Keratinocyte (primary cell): Measurements from ENCODE around the gene CERKL. TPM values are rescaled to one million over a fixed set of nuclear protein-coding genes. Genes with fewer than 3 reads are reported as not detected.

ENCODE experiments used
- DNase-seq: peaks from one replicate; pipeline ENCODE4 v3.0.0-alpha.2; 2011; ENCODE audit warnings: low read depth, missing footprints, low spot score
- FAIRE-seq: peaks from 2 replicates; lab custom pipeline; 2011; peaks lifted over from hg19 to GRCh38; lab: Jason Lieb, UNC
- H2AFZ ChIP-seq: 2 replicates; pipeline ENCODE4 v1.6.0; 2012; ENCODE audit warnings: low read length, control low read depth, inconsistent platforms; ENCODE audit not compliant: control insufficient read depth
- H3K27ac ChIP-seq: 2 replicates; pipeline ENCODE4 v1.5.1; 2011; ENCODE audit warnings: low read length; ENCODE audit not compliant: control insufficient read depth, insufficient read depth
- H3K27me3 ChIP-seq: 3 replicates; pipeline ENCODE4 v1.6.0; 2011; ENCODE audit warnings: low read length; ENCODE audit not compliant: control insufficient read depth, insufficient read depth; ENCODE audit errors: extremely low read depth
- H3K36me3 ChIP-seq, 2 experiments: 2 replicates in 1 of 2; 3 replicates in 1 of 2; pipeline ENCODE4 v1.5.1; 2011; ENCODE audit warnings: low read length in 2 of 2, mild to moderate bottlenecking in 1 of 2; ENCODE audit not compliant: control insufficient read depth in 2 of 2, insufficient read depth in 2 of 2; ENCODE audit errors: extremely low read depth in 1 of 2
- H3K4me1 ChIP-seq: 3 replicates; pipeline ENCODE4 v1.5.1; 2011; ENCODE audit warnings: low read length; ENCODE audit not compliant: control insufficient read depth, insufficient read depth; ENCODE audit errors: extremely low read depth
- H3K4me2 ChIP-seq: 3 replicates; pipeline ENCODE4 v1.6.0; 2011; ENCODE audit warnings: low read depth, low read length; ENCODE audit not compliant: control insufficient read depth, insufficient read depth; ENCODE audit errors: extremely low read depth
- H3K4me3 ChIP-seq, 3 experiments: fragments of 200-600 bp in 1 of 3; sonication (generic) in 1 of 3; 2 replicates in 2 of 3; 3 replicates in 1 of 3; pipeline ENCODE4 v1.5.1; 2011 to 2016; ENCODE audit warnings: low read length in 3 of 3, mild to moderate bottlenecking in 3 of 3, control low read depth in 2 of 3, inconsistent platforms in 1 of 3, low read depth in 1 of 3, mixed read lengths in 1 of 3, mixed run types in 1 of 3, moderate library complexity in 1 of 3; ENCODE audit not compliant: control insufficient read depth in 2 of 3, insufficient read depth in 2 of 3; ENCODE audit errors: extremely low read depth in 1 of 3
- H3K79me2 ChIP-seq: 2 replicates; pipeline ENCODE4 v1.6.0; 2012; ENCODE audit warnings: low read length; ENCODE audit not compliant: control insufficient read depth, insufficient read depth
- H3K9ac ChIP-seq: 3 replicates; pipeline ENCODE4 v1.6.0; 2011; ENCODE audit warnings: low read length; ENCODE audit not compliant: control insufficient read depth, insufficient read depth; ENCODE audit errors: extremely low read depth
- H3K9me1 ChIP-seq: 3 replicates; pipeline ENCODE4 v1.6.0; 2011; ENCODE audit warnings: low read length; ENCODE audit not compliant: control insufficient read depth, insufficient read depth; ENCODE audit errors: extremely low read depth
- H3K9me3 ChIP-seq: 2 replicates; pipeline ENCODE4 v1.5.1; 2012; ENCODE audit warnings: low read depth, low read length; ENCODE audit not compliant: control insufficient read depth
- H4K20me1 ChIP-seq: 3 replicates; pipeline ENCODE4 v1.6.0; 2011; ENCODE audit warnings: low read length; ENCODE audit not compliant: control insufficient read depth, insufficient read depth; ENCODE audit errors: extremely low read depth
- EZH2 ChIP-seq: IDR thresholded peaks from one replicate; pipeline ENCODE4 v1.6.1; 2012; ENCODE audit warnings: inconsistent platforms, mild to moderate bottlenecking, low read length, moderate library complexity
- dilution Hi-C: fragments of 300-500 bp; cut with MboI; formaldehyde crosslinking; loops from one replicate; pipeline ENCODE4 v1.7.0; 2020; ENCODE audit warnings: low sequenced_read_pairs; ENCODE audit not compliant: extremely low pct_ligation_motif_present
- polyA plus RNA-seq, 5 experiments: library from polyadenylated mRNA; depleted of rRNA in 3 of 5; stranded (reverse) in 3 of 5; stranded (forward) in 1 of 5; unstranded in 1 of 5; fragments of >200 nt; gene quantifications; 1 replicate in 1 of 5; 2 replicates in 3 of 5; 3 replicates in 1 of 5; pipeline versions ENCODE4 v1.2.1 to v1.2.3, GENCODE V29; 2011 to 2012; ENCODE audit warnings: missing spikeins in 2 of 5, low read depth in 1 of 5, low replicate concordance in 1 of 5
- TF ChIP-seq, protein P1 (sequence below), 3 experiments: IDR thresholded peaks in 1 of 3; conservative IDR thresholded peaks in 1 of 3; optimal IDR thresholded peaks in 1 of 3; 2 replicates in 2 of 3; 3 replicates in 1 of 3; pipeline versions ENCODE3 to v1.5.1; 2011; ENCODE audit warnings: low read length in 3 of 3, mild to moderate bottlenecking in 3 of 3, moderate library complexity in 2 of 3, control low read depth in 1 of 3, inconsistent platforms in 1 of 3; ENCODE audit not compliant: insufficient read depth in 2 of 3; ENCODE audit errors: extremely low read depth in 1 of 3

CERKL gene
- polyA plus RNA-seq, 1 donor (not counting 4 experiments of a cell fraction or from before 2014, with no cell fraction given) = 0.03 TPM

DNA sequence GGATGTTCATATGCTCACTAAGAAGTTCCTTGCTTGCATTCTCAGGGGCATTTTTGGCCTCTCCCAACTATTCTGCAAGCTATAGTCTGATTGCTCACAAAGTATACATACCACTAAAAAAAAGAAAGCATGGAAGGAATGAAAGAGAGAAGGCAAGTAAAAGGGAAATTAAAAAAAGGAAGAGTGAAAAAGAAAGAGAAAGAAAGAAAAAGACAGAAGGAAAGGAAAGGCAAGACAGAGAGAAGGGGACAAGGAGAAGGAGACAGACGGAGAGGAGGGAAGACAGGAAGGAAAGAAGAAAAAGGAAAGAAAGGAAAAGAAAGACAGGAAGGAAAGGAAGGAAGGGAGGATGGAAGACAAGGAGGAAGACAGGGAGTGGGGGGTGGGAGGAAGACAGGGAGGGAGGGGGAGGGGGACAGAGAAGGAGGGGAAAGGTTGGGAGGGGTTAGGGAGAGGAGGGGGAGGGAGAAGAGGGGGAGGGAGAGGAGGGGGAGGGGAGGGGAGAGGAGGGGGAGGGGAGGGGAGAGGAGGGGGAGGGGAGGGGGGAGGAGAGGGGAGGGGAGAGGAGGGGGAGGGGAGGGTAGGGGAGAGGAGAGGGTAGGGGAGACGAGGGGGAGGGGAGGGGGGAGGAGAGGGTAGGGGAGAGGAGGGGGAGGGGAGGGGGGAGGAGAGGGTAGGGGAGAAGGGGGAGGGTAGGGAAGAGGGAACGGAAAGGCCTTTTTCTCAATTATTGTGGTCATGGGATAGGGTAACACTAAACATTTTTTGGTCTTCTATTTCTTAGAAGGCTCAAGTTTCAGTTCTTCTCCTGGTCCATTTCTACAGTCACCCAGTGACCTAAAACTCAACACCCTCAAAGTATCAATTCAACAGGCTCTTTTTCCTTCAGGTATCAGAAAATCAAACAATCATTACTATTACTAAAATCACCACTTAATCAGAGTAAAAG, 50.7 kb downstream of the CERKL start:
- no peak overlapping the region for H2AFZ ChIP-seq
- no peak overlapping the region for H3K9ac ChIP-seq
- no peak overlapping the region for H3K4me2 ChIP-seq
- no peaks in the 10 kb centered on the region for H3K79me2 ChIP-seq
- no peaks in the 10 kb centered on the region for H3K9me1 ChIP-seq
- FAIRE-seq (no peak), DNase-seq (no peak)
- H3K27me3 ChIP-seq = no peaks in the 10 kb centered on the region
- no peak overlapping the region for H3K27ac ChIP-seq
- H3K4me1 ChIP-seq = no peaks in the 10 kb centered on the region
- no peak overlapping the region for H3K4me3 ChIP-seq
- no peak for TF ChIP-seq EZH2
- TF ChIP-seq, protein P1, sequence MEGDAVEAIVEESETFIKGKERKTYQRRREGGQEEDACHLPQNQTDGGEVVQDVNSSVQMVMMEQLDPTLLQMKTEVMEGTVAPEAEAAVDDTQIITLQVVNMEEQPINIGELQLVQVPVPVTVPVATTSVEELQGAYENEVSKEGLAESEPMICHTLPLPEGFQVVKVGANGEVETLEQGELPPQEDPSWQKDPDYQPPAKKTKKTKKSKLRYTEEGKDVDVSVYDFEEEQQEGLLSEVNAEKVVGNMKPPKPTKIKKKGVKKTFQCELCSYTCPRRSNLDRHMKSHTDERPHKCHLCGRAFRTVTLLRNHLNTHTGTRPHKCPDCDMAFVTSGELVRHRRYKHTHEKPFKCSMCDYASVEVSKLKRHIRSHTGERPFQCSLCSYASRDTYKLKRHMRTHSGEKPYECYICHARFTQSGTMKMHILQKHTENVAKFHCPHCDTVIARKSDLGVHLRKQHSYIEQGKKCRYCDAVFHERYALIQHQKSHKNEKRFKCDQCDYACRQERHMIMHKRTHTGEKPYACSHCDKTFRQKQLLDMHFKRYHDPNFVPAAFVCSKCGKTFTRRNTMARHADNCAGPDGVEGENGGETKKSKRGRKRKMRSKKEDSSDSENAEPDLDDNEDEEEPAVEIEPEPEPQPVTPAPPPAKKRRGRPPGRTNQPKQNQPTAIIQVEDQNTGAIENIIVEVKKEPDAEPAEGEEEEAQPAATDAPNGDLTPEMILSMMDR (optimal IDR thresholded peaks at IDR 0.05 in 1 of 3, IDR thresholded peaks at IDR 0.05 in 1 of 3, conservative IDR thresholded peaks at IDR 0.05 in 1 of 3; ENCODE audit: extremely low read depth in 1 of 3, insufficient read depth in 2 of 3, low read length in 3 of 3) = no peak
- no peaks in the 10 kb centered on the region for H4K20me1 ChIP-seq
- dilution Hi-C loops = no loop called here
- H3K36me3 ChIP-seq = no peaks in the 10 kb centered on the region
- H3K9me3 ChIP-seq = no peaks in the 10 kb centered on the region

- FAIRE-seq (no peak), DNase-seq (no peak)
- Histone ChIP-seq H3K36me3 (no peaks in the 10 kb centered on the region), H3K27ac (no peak overlapping the region), H3K9me1 (no peaks in the 10 kb centered on the region), H2AFZ (no peak overlapping the region), H3K4me3 (no peak overlapping the region), H3K27me3 (no peaks in the 10 kb centered on the region), H3K4me2 (no peak overlapping the region), H3K79me2 (no peaks in the 10 kb centered on the region), H4K20me1 (no peaks in the 10 kb centered on the region), H3K9me3 (no peaks in the 10 kb centered on the region), H3K9ac (no peak overlapping the region), H3K4me1 (no peaks in the 10 kb centered on the region)
- TF ChIP-seq, protein P1 (optimal IDR thresholded peaks at IDR 0.05 in 1 of 3, IDR thresholded peaks at IDR 0.05 in 1 of 3, conservative IDR thresholded peaks at IDR 0.05 in 1 of 3; ENCODE audit: extremely low read depth in 1 of 3, insufficient read depth in 2 of 3, low read length in 3 of 3) = no peak
- no peak for TF ChIP-seq EZH2
- dilution Hi-C loops = no loop called here
These were observed 54.9 kb downstream of the CERKL start for GRCh38 chr2:181602017-181602416.
